ENCODE results near the gene ZAR1.

GRCh38 chr4:48490680-48491513 is 845 bp downstream of the ZAR1 start:
- TF ChIP-seq CTCF (IDR thresholded peaks at IDR 0.05; ENCODE audit: low read length) (no peak), EZH2 (IDR thresholded peaks at IDR 0.05; ENCODE audit: borderline replicate concordance, low read length) (no peak)
